ENCODE results near the gene CAND2. TPM values are rescaled to one million over a fixed set of nuclear protein-coding genes. Genes with fewer than 3 reads are reported as not detected.
"Not testable (repeated sequence)": the region's sequence is repeated elsewhere in the genome, so short reads cannot be mapped to it uniquely, and the experiment has no call there.

Gene CAND2
- total and polyA plus RNA-seq, 4 experiments from 2014 or later = 1.9 to 2.3 (median 2.2) TPM

- no peak overlapping the region for H3K4me3 ChIP-seq (ENCODE audit: low read length in 2 of 2)
These were observed 23.3 kb upstream of the CAND2 start for GRCh38 chr3:12773030-12773709.

GRCh38 chr3:12773710-12774086 is 22.8 kb upstream of the CAND2 start:
- H3K9me3 ChIP-seq (ENCODE audit: control insufficient read depth in 1 of 2, low read length in 2 of 2) = no peaks in the 10 kb centered on the region
- H3K9me3 Mint-ChIP-seq = no peaks in the 10 kb centered on the region
- no peak overlapping the region for H3K4me3 ChIP-seq (ENCODE audit: low read length in 2 of 2)
- no peak overlapping the region for H3K27ac Mint-ChIP-seq
- H3K4me1 Mint-ChIP-seq = peaks cover 0 to 1% (median 0%) of the 10 kb centered on the region in 4 donors
- no peak overlapping the region for H3K27ac ChIP-seq (ENCODE audit: low read depth, low read length)
- intact Hi-C loops (cut with micrococcal nuclease) = no loop called here
- ChIA-PET POLR2A (ENCODE audit: partially characterized antibody) (no interaction called here), CTCF (ENCODE audit: partially characterized antibody) (no interaction called here)
- no peaks in the 10 kb centered on the region for H3K36me3 Mint-ChIP-seq
- no peaks in the 10 kb centered on the region for H3K27me3 ChIP-seq (ENCODE audit: insufficient read depth, low read length)
- H3K27me3 Mint-ChIP-seq = peaks cover 6 to 9% of the 10 kb centered on the region in 2 donors
- H3K36me3 ChIP-seq (ENCODE audit: insufficient read depth, low read length) = no peaks in the 10 kb centered on the region
- no peak overlapping the region for H3K4me3 Mint-ChIP-seq
- no peaks in the 10 kb centered on the region for H3K4me1 ChIP-seq (ENCODE audit: insufficient read depth, low read length)
- no peak for DNase-seq

More at GRCh38 chr3:12773030-12773709, 23.3 kb upstream of the CAND2 start:
- no peaks in the 10 kb centered on the region for H3K36me3 ChIP-seq (ENCODE audit: insufficient read depth, low read length)
- Mint-ChIP-seq H3K4me1 (peaks cover 0 to 1% (median 0%) of the 10 kb centered on the region in 4 donors), H3K4me3 (no peak overlapping the region), H3K27ac (no peak overlapping the region), H3K9me3 (no peaks in the 10 kb centered on the region), H3K36me3 (no peaks in the 10 kb centered on the region), H3K27me3 (peaks cover 6 to 9% of the 10 kb centered on the region in 2 donors)
- no peak for DNase-seq
- no peaks in the 10 kb centered on the region for H3K27me3 ChIP-seq (ENCODE audit: insufficient read depth, low read length)
- POLR2A ChIA-PET (ENCODE audit: partially characterized antibody) = no interaction called here
- intact Hi-C loops (cut with micrococcal nuclease) = no loop called here
- CTCF ChIA-PET (ENCODE audit: partially characterized antibody) = no interaction called here
- no peaks in the 10 kb centered on the region for H3K4me1 ChIP-seq (ENCODE audit: insufficient read depth, low read length)
- no peaks in the 10 kb centered on the region for H3K9me3 ChIP-seq (ENCODE audit: control insufficient read depth in 1 of 2, low read length in 2 of 2)
- no peak overlapping the region for H3K27ac ChIP-seq (ENCODE audit: low read depth, low read length)

GRCh38 chr3:12774619-12775018 is 21.9 kb upstream of the CAND2 start:
- Histone ChIP-seq H3K9me3 (ENCODE audit: control insufficient read depth in 1 of 2, low read length in 2 of 2) (no peaks in the 10 kb centered on the region), H3K4me3 (ENCODE audit: low read length in 2 of 2) (no peak overlapping the region), H3K27me3 (ENCODE audit: insufficient read depth, low read length) (no peaks in the 10 kb centered on the region), H3K4me1 (ENCODE audit: insufficient read depth, low read length) (no peaks in the 10 kb centered on the region), H3K27ac (ENCODE audit: low read depth, low read length) (no peak overlapping the region), H3K36me3 (ENCODE audit: insufficient read depth, low read length) (no peaks in the 10 kb centered on the region)
- peaks cover 0 to 1% (median 0%) of the 10 kb centered on the region in 4 donors for H3K4me1 Mint-ChIP-seq
- no peaks in the 10 kb centered on the region for H3K36me3 Mint-ChIP-seq
- H3K27ac Mint-ChIP-seq = no peak overlapping the region
- H3K4me3 Mint-ChIP-seq = no peak overlapping the region
- H3K9me3 Mint-ChIP-seq = no peaks in the 10 kb centered on the region
- H3K27me3 Mint-ChIP-seq = peaks cover 6 to 9% of the 10 kb centered on the region in 2 donors
- no peak for DNase-seq
- intact Hi-C loops (cut with micrococcal nuclease) = no loop called here
- ChIA-PET POLR2A (ENCODE audit: partially characterized antibody) (no interaction called here), CTCF (ENCODE audit: partially characterized antibody) (interaction anchor here (1.0 to 1.1 kb wide), 2 partner anchors 13 to 68 kb away, joined by 3 to 5 read pairs; no protein-coding TSS in a partner anchor)

- no peaks in the 10 kb centered on the region for H3K9me3 ChIP-seq (ENCODE audit: control insufficient read depth in 1 of 2, low read length in 2 of 2)
- Mint-ChIP-seq H3K4me3 (no peak overlapping the region), H3K27me3 (peaks cover 6 to 9% of the 10 kb centered on the region in 2 donors), H3K9me3 (no peaks in the 10 kb centered on the region), H3K27ac (no peak overlapping the region), H3K4me1 (peaks cover 0 to 1% (median 0%) of the 10 kb centered on the region in 4 donors), H3K36me3 (no peaks in the 10 kb centered on the region)
- H3K4me3 ChIP-seq (ENCODE audit: low read length in 2 of 2) = no peak overlapping the region
- DNase-seq = no peak
- no peaks in the 10 kb centered on the region for H3K36me3 ChIP-seq (ENCODE audit: insufficient read depth, low read length)
- ChIA-PET CTCF (ENCODE audit: partially characterized antibody) (interaction anchor here (1.0 to 1.1 kb wide), 2 partner anchors 13 to 69 kb away, joined by 3 to 5 read pairs; no protein-coding TSS in a partner anchor), POLR2A (ENCODE audit: partially characterized antibody) (no interaction called here)
- intact Hi-C loops (cut with micrococcal nuclease) = no loop called here
- no peaks in the 10 kb centered on the region for H3K4me1 ChIP-seq (ENCODE audit: insufficient read depth, low read length)
- no peak overlapping the region for H3K27ac ChIP-seq (ENCODE audit: low read depth, low read length)
- no peaks in the 10 kb centered on the region for H3K27me3 ChIP-seq (ENCODE audit: insufficient read depth, low read length)
These were observed 21.3 kb upstream of the CAND2 start for GRCh38 chr3:12775226-12775625.

- POLR2A ChIA-PET (ENCODE audit: partially characterized antibody); H3K36me3 ChIP-seq (ENCODE audit: insufficient read depth, low read length); H3K27ac Mint-ChIP-seq; intact Hi-C loops (cut with micrococcal nuclease); CTCF ChIA-PET (ENCODE audit: partially characterized antibody); H3K27me3 ChIP-seq (ENCODE audit: insufficient read depth, low read length); H3K36me3 Mint-ChIP-seq; H3K4me1 Mint-ChIP-seq; H3K4me1 ChIP-seq (ENCODE audit: insufficient read depth, low read length); H3K27ac ChIP-seq (ENCODE audit: low read depth, low read length); H3K9me3 ChIP-seq (ENCODE audit: control insufficient read depth in 1 of 2, low read length in 2 of 2); H3K27me3 Mint-ChIP-seq; H3K4me3 Mint-ChIP-seq; H3K9me3 Mint-ChIP-seq; DNase-seq; H3K4me3 ChIP-seq (ENCODE audit: low read length in 2 of 2): not testable (repeated sequence)
These were observed 20.5 kb upstream of the CAND2 start for GRCh38 chr3:12775970-12776369.

GRCh38 chr3:12777171-12777570 is 19.3 kb upstream of the CAND2 start:
- H3K27me3 Mint-ChIP-seq = peaks cover 5 to 9% of the 10 kb centered on the region in 2 donors
- Histone ChIP-seq H3K27ac (ENCODE audit: low read depth, low read length) (no peak overlapping the region), H3K4me3 (ENCODE audit: low read length in 2 of 2) (no peak overlapping the region), H3K36me3 (ENCODE audit: insufficient read depth, low read length) (no peaks in the 10 kb centered on the region), H3K9me3 (ENCODE audit: control insufficient read depth in 1 of 2, low read length in 2 of 2) (no peaks in the 10 kb centered on the region), H3K4me1 (ENCODE audit: insufficient read depth, low read length) (no peaks in the 10 kb centered on the region), H3K27me3 (ENCODE audit: insufficient read depth, low read length) (no peaks in the 10 kb centered on the region)
- CTCF ChIA-PET (ENCODE audit: partially characterized antibody) = interaction anchor here (2.9 kb wide), 1 partner anchor 10 kb away, joined by 15 read pairs; no protein-coding TSS in a partner anchor
- no peaks in the 10 kb centered on the region for H3K36me3 Mint-ChIP-seq
- intact Hi-C loops (cut with micrococcal nuclease) = no loop called here
- no peaks in the 10 kb centered on the region for H3K9me3 Mint-ChIP-seq
- no peak for DNase-seq
- no peak overlapping the region for H3K4me3 Mint-ChIP-seq
- POLR2A ChIA-PET (ENCODE audit: partially characterized antibody) = no interaction called here
- H3K4me1 Mint-ChIP-seq = peaks cover 0 to 1% (median 0%) of the 10 kb centered on the region in 4 donors
- H3K27ac Mint-ChIP-seq = no peak overlapping the region

GRCh38 chr3:12780751-12781150 is 15.7 kb upstream of the CAND2 start:
- Histone ChIP-seq H3K27ac (ENCODE audit: low read depth, low read length) (no peak overlapping the region), H3K36me3 (ENCODE audit: insufficient read depth, low read length) (no peaks in the 10 kb centered on the region), H3K27me3 (ENCODE audit: insufficient read depth, low read length) (no peaks in the 10 kb centered on the region), H3K9me3 (ENCODE audit: control insufficient read depth in 1 of 2, low read length in 2 of 2) (no peaks in the 10 kb centered on the region), H3K4me3 (ENCODE audit: low read length in 2 of 2) (no peak overlapping the region), H3K4me1 (ENCODE audit: insufficient read depth, low read length) (no peaks in the 10 kb centered on the region)
- Mint-ChIP-seq H3K36me3 (no peaks in the 10 kb centered on the region), H3K9me3 (peaks cover 0 to 2% (median 0%) of the 10 kb centered on the region in 8 donors), H3K4me3 (no peak overlapping the region), H3K27ac (no peak overlapping the region), H3K27me3 (peaks cover 10 to 20% of the 10 kb centered on the region in 2 donors), H3K4me1 (no peaks in the 10 kb centered on the region)
- POLR2A ChIA-PET (ENCODE audit: partially characterized antibody) = interaction anchor here (0.7 kb wide), 1 partner anchor 10 kb away, joined by 3 read pairs; no protein-coding TSS in a partner anchor
- no peak for DNase-seq
- CTCF ChIA-PET (ENCODE audit: partially characterized antibody) = interaction anchor here (0.6 to 1.2 kb wide), 3 partner anchors 10 to 1531 kb away, joined by 3 to 4 read pairs (median 4); no protein-coding TSS in a partner anchor
- intact Hi-C loops (cut with micrococcal nuclease) = no loop called here
